ENCODE measurements around the gene DOK6.
"Not testable (repeated sequence)": the region's sequence is repeated elsewhere in the genome, so short reads cannot be mapped to it uniquely, and the experiment has no call there.

Gene DOK6

GRCh38 chr18:69808399-69808798 is 407.7 kb downstream of the DOK6 start:
- no peak for DNase-seq (ENCODE audit: low read depth in 2 of 2)

- DNase-seq (ENCODE audit: low read depth in 2 of 2) = no peak
These were observed 412.9 kb downstream of the DOK6 start for GRCh38 chr18:69813559-69813958.

- DNase-seq (ENCODE audit: low read depth in 2 of 2) = no peak
These were observed 414.2 kb downstream of the DOK6 start for GRCh38 chr18:69814861-69815385.

- DNase-seq (ENCODE audit: low read depth in 2 of 2) = no peak
These were observed 416.8 kb downstream of the DOK6 start for GRCh38 chr18:69817335-69817940.

- DNase-seq (ENCODE audit: low read depth in 2 of 2) = no peak
These were observed 418.8 kb downstream of the DOK6 start for GRCh38 chr18:69819460-69819859.

GRCh38 chr18:69820538-69820937 is 419.9 kb downstream of the DOK6 start:
- no peak for DNase-seq (ENCODE audit: low read depth in 2 of 2)

GRCh38 chr18:69830189-69830588 is 429.5 kb downstream of the DOK6 start:
- DNase-seq (ENCODE audit: low read depth in 2 of 2) = no peak

- not testable (repeated sequence) for DNase-seq (ENCODE audit: low read depth in 2 of 2)
These were observed 434.3 kb downstream of the DOK6 start for GRCh38 chr18:69834980-69835379.

GRCh38 chr18:69838003-69838402 is 437.3 kb downstream of the DOK6 start:
- no peak for DNase-seq (ENCODE audit: low read depth in 2 of 2)

GRCh38 chr18:69838620-69839411 is 438.1 kb downstream of the DOK6 start:
- peak in 1 of 2 experiments; percentile 19 for DNase-seq (ENCODE audit: low read depth in 2 of 2)

GRCh38 chr18:69839497-69839896 is 438.8 kb downstream of the DOK6 start:
- no peak for DNase-seq (ENCODE audit: low read depth in 2 of 2)

GRCh38 chr18:69840001-69840400 is 439.3 kb downstream of the DOK6 start:
- DNase-seq (ENCODE audit: low read depth in 2 of 2) = no peak

GRCh38 chr18:69840445-69840844 is 439.8 kb downstream of the DOK6 start:
- no peak for DNase-seq (ENCODE audit: low read depth in 2 of 2)

GRCh38 chr18:69841117-69841516 is 440.4 kb downstream of the DOK6 start:
- DNase-seq (ENCODE audit: low read depth in 2 of 2) = no peak

GRCh38 chr18:69843015-69843414 is 442.3 kb downstream of the DOK6 start:
- DNase-seq (ENCODE audit: low read depth in 2 of 2) = no peak

- no peak for DNase-seq (ENCODE audit: low read depth in 2 of 2)
These were observed 444.0 kb downstream of the DOK6 start for GRCh38 chr18:69844656-69845055.

- DNase-seq (ENCODE audit: low read depth in 2 of 2) = no peak
These were observed 445.2 kb downstream of the DOK6 start for GRCh38 chr18:69845593-69846506.

- DNase-seq (ENCODE audit: low read depth in 2 of 2) = no peak
These were observed 452.4 kb downstream of the DOK6 start for GRCh38 chr18:69853051-69853450.

GRCh38 chr18:69854455-69854854 is 453.8 kb downstream of the DOK6 start:
- no peak for DNase-seq (ENCODE audit: low read depth in 2 of 2)

- no peak for DNase-seq (ENCODE audit: low read depth in 2 of 2)
These were observed 458.2 kb downstream of the DOK6 start for GRCh38 chr18:69858897-69859296.

GRCh38 chr18:69864802-69865201 is 464.1 kb downstream of the DOK6 start:
- not testable (repeated sequence) for DNase-seq (ENCODE audit: low read depth in 2 of 2)

- DNase-seq (ENCODE audit: low read depth in 2 of 2) = no peak
These were observed 465.1 kb downstream of the DOK6 start for GRCh38 chr18:69865776-69866175.
